ENCODE results near the gene ZCCHC14.

The ZCCHC14 gene

GRCh38 chr16:87474017-87474416 lies 18.8 kb downstream of the ZCCHC14 start:
- DNase-seq = no peak

- DNase-seq = no peak
These were observed 19.9 kb downstream of the ZCCHC14 start for GRCh38 chr16:87472935-87473334.

- DNase-seq = no peak
These were observed 20.6 kb downstream of the ZCCHC14 start for GRCh38 chr16:87472142-87472778.

GRCh38 chr16:87471278-87472141 lies 21.3 kb downstream of the ZCCHC14 start:
- no peak for DNase-seq

GRCh38 chr16:87470332-87470731 lies 22.5 kb downstream of the ZCCHC14 start:
- no peak for DNase-seq

GRCh38 chr16:87469169-87469568 lies 23.7 kb downstream of the ZCCHC14 start:
- no peak for DNase-seq

- DNase-seq = no peak
These were observed 24.3 kb downstream of the ZCCHC14 start for GRCh38 chr16:87468550-87468949.

- DNase-seq = no peak
These were observed 25.8 kb downstream of the ZCCHC14 start for GRCh38 chr16:87466975-87467501.

GRCh38 chr16:87465879-87466278 lies 26.9 kb downstream of the ZCCHC14 start:
- DNase-seq = no peak

GRCh38 chr16:87465306-87465705 lies 27.5 kb downstream of the ZCCHC14 start:
- no peak for DNase-seq

GRCh38 chr16:87464691-87465300 lies 28.0 kb downstream of the ZCCHC14 start:
- DNase-seq = peak; percentile 32 to 37

- peak in 1 of 2 donors; percentile 25 for DNase-seq
These were observed 28.8 kb downstream of the ZCCHC14 start for GRCh38 chr16:87463722-87464690.

GRCh38 chr16:87461466-87461991 lies 31.3 kb downstream of the ZCCHC14 start:
- no peak for DNase-seq

GRCh38 chr16:87460936-87461335 lies 31.9 kb downstream of the ZCCHC14 start:
- no peak for DNase-seq

- no peak for DNase-seq
These were observed 33.0 kb downstream of the ZCCHC14 start for GRCh38 chr16:87459833-87460232.

GRCh38 chr16:87459027-87459426 lies 33.8 kb downstream of the ZCCHC14 start:
- DNase-seq = no peak

- no peak for DNase-seq
These were observed 34.4 kb downstream of the ZCCHC14 start for GRCh38 chr16:87458424-87458915.

- DNase-seq = peak; percentile 36 to 42
These were observed 35.0 kb downstream of the ZCCHC14 start for GRCh38 chr16:87457709-87458423.

GRCh38 chr16:87457061-87457611 lies 35.7 kb downstream of the ZCCHC14 start:
- DNase-seq = no peak

GRCh38 chr16:87454391-87454790 lies 38.4 kb downstream of the ZCCHC14 start:
- DNase-seq = no peak

- no peak for DNase-seq
These were observed 39.5 kb downstream of the ZCCHC14 start for GRCh38 chr16:87453326-87453725.
